ENCODE measurements around the gene AFF1. TPM values are rescaled to one million over a fixed set of nuclear protein-coding genes. Genes with fewer than 3 reads are reported as not detected.

Gene AFF1
- total RNA-seq, 1 experiment from 2014 or later, result 93.4 TPM

DNA sequence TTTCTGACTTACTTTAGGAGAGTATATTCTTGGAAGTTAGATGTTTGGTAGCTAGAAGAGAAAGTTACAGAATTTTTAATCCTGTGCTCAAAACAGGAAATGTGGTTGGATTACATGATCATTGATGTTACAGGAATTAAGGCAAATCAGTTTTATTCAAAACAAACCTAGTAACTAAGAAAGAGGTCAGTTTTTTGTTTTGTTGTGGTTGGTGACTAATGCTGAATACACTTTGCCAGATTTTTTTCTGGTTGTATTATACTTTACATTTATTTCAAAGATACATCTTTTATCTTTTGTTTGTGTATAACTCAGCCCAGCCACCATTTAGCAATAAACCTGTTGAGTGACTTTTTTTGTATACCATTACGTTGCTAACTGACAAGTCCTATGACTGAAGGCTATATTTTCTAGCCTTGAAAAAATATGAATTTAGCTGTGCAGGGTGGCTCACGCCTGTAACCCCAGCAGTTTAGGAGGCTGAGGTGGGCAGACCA is 168.9 kb downstream of the AFF1 start:
- no peak for DNase-seq (ENCODE audit: low spot score)
- ATAC-seq, result no peak
- Mint-ChIP-seq H3K27me3 (ENCODE audit: low read depth) (no peaks in the 10 kb centered on the region), H3K9me3 (no peaks in the 10 kb centered on the region), H3K27ac (peak overlapping the region; percentile 31; the same call in 1 of the 2 replicates), H3K4me1 (peaks cover 18% of the 10 kb centered on the region), H3K4me3 (no peak overlapping the region), H3K36me3 (peaks cover 13% of the 10 kb centered on the region)
- TF ChIP-seq NR3C1 (CRISPR knock-in tag; conservative IDR thresholded peaks at IDR 0.05; ENCODE audit: low read depth), result no peak
- TF ChIP-seq, protein P1, sequence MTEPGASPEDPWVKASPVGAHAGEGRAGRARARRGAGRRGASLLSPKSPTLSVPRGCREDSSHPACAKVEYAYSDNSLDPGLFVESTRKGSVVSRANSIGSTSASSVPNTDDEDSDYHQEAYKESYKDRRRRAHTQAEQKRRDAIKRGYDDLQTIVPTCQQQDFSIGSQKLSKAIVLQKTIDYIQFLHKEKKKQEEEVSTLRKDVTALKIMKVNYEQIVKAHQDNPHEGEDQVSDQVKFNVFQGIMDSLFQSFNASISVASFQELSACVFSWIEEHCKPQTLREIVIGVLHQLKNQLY (CRISPR knock-in tag; IDR thresholded peaks at IDR 0.05), result no peak
- TF ChIP-seq GTF2I (CRISPR knock-in tag; conservative IDR thresholded peaks at IDR 0.05), result no peak
- TF ChIP-seq, protein P2, sequence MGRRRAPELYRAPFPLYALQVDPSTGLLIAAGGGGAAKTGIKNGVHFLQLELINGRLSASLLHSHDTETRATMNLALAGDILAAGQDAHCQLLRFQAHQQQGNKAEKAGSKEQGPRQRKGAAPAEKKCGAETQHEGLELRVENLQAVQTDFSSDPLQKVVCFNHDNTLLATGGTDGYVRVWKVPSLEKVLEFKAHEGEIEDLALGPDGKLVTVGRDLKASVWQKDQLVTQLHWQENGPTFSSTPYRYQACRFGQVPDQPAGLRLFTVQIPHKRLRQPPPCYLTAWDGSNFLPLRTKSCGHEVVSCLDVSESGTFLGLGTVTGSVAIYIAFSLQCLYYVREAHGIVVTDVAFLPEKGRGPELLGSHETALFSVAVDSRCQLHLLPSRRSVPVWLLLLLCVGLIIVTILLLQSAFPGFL (CRISPR knock-in tag; IDR thresholded peaks at IDR 0.05; ENCODE audit: borderline replicate concordance), result no peak
- TF ChIP-seq, protein P3, sequence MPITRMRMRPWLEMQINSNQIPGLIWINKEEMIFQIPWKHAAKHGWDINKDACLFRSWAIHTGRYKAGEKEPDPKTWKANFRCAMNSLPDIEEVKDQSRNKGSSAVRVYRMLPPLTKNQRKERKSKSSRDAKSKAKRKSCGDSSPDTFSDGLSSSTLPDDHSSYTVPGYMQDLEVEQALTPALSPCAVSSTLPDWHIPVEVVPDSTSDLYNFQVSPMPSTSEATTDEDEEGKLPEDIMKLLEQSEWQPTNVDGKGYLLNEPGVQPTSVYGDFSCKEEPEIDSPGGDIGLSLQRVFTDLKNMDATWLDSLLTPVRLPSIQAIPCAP (CRISPR knock-in tag; IDR thresholded peaks at IDR 0.05), result no peak
- no peak for TF ChIP-seq ZNF219 (CRISPR knock-in tag; IDR thresholded peaks at IDR 0.05; ENCODE audit: borderline replicate concordance)
- no peak for TF ChIP-seq ZBTB21 (CRISPR knock-in tag; IDR thresholded peaks at IDR 0.05; ENCODE audit: borderline replicate concordance)
- TF ChIP-seq ZNF138 (CRISPR knock-in tag; conservative IDR thresholded peaks at IDR 0.05), result no peak
- TF ChIP-seq KAT7 (CRISPR knock-in tag; IDR thresholded peaks at IDR 0.05; ENCODE audit: borderline replicate concordance), result no peak
- TF ChIP-seq ZNF423 (CRISPR knock-in tag; IDR thresholded peaks at IDR 0.05), result no peak
- no peak for TF ChIP-seq JAZF1 (CRISPR knock-in tag; IDR thresholded peaks at IDR 0.05)
- TF ChIP-seq ETV6 (CRISPR knock-in tag; IDR thresholded peaks at IDR 0.05), result no peak
- TF ChIP-seq MXD4 (CRISPR knock-in tag; IDR thresholded peaks at IDR 0.05; ENCODE audit: borderline replicate concordance), result no peak
- no peak for TF ChIP-seq ESRRA (CRISPR knock-in tag; IDR thresholded peaks at IDR 0.05; ENCODE audit: borderline replicate concordance)
- TF ChIP-seq CREB1 (CRISPR knock-in tag; IDR thresholded peaks at IDR 0.05), result no peak
- TF ChIP-seq ZNF396 (CRISPR knock-in tag; IDR thresholded peaks at IDR 0.05; ENCODE audit: borderline replicate concordance), result no peak
- TF ChIP-seq CREM (CRISPR knock-in tag; IDR thresholded peaks at IDR 0.05), result no peak
- no peak for TF ChIP-seq RORB (CRISPR knock-in tag; IDR thresholded peaks at IDR 0.05)
- TF ChIP-seq TEAD4 (CRISPR knock-in tag; IDR thresholded peaks at IDR 0.05), result no peak
- no peak for TF ChIP-seq SMAD4 (CRISPR knock-in tag; IDR thresholded peaks at IDR 0.05)
- CTCF ChIA-PET, result interaction anchor here (0.7 kb wide), 1 partner anchor 8 kb away, joined by 5 read pairs; no protein-coding TSS in a partner anchor
- POLR2A ChIA-PET, result no interaction called here

DNA sequence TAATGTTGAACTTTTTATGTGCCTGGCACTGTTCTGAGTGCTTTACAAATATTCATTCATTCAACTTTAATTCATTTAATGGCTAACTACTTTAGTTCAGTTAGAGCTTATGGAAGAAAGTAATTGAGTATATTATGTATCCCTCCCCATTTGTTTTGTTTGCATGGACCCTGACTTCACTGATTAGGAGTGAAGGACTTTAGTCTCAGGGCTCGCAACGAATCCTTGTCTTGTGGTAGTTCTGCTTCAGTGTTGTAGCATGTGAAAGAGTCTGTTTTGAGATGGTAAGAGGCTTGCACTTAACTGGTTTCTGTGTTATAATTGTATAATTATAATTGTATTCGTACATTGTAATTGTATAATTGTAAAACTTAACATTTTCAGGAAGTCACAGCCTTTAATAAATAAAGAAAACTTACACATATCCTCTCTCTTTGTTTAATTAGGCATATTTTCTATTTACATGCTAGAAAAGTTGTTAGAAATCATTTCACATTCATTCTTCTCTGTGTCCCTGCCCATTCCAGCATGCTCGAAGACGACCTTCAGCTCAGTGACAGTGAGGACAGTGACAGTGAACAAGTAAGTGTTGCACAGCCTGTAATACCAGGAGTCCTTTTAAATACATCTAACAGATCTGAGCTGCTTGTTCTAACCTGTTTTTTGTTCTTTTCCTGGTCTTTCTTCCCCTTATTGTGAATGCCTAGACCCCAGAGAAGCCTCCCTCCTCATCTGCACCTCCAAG is 170.5 kb downstream of the AFF1 start:
- DNase-seq (ENCODE audit: low spot score), result no peak
- Mint-ChIP-seq H3K27me3 (ENCODE audit: low read depth) (no peaks in the 10 kb centered on the region), H3K9me3 (no peaks in the 10 kb centered on the region), H3K27ac (peak overlapping the region; percentile 66; the same call in 1 of the 2 replicates), H3K4me3 (no peak overlapping the region), H3K36me3 (peaks cover 21% of the 10 kb centered on the region), H3K4me1 (peaks cover 6% of the 10 kb centered on the region)
- CTCF ChIA-PET, result interaction anchor here (1.5 to 2.3 kb wide), 3 partner anchors 9 to 183 kb away, joined by 4 to 6 read pairs (median 4); partner anchors contain the start of gene AFF1
- POLR2A ChIA-PET, result no interaction called here
- no peak for ATAC-seq
- TF ChIP-seq FOXJ3 (CRISPR knock-in tag; IDR thresholded peaks at IDR 0.05; ENCODE audit: borderline replicate concordance), result no peak
- TF ChIP-seq NR1H2 (CRISPR knock-in tag; IDR thresholded peaks at IDR 0.05), result no peak
- TF ChIP-seq CREB1 (CRISPR knock-in tag; IDR thresholded peaks at IDR 0.05), result no peak
- TF ChIP-seq, protein P4, sequence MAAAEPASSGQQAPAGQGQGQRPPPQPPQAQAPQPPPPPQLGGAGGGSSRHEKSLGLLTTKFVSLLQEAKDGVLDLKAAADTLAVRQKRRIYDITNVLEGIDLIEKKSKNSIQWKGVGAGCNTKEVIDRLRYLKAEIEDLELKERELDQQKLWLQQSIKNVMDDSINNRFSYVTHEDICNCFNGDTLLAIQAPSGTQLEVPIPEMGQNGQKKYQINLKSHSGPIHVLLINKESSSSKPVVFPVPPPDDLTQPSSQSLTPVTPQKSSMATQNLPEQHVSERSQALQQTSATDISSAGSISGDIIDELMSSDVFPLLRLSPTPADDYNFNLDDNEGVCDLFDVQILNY (CRISPR knock-in tag; IDR thresholded peaks at IDR 0.05), result no peak
- TF ChIP-seq, protein P5, sequence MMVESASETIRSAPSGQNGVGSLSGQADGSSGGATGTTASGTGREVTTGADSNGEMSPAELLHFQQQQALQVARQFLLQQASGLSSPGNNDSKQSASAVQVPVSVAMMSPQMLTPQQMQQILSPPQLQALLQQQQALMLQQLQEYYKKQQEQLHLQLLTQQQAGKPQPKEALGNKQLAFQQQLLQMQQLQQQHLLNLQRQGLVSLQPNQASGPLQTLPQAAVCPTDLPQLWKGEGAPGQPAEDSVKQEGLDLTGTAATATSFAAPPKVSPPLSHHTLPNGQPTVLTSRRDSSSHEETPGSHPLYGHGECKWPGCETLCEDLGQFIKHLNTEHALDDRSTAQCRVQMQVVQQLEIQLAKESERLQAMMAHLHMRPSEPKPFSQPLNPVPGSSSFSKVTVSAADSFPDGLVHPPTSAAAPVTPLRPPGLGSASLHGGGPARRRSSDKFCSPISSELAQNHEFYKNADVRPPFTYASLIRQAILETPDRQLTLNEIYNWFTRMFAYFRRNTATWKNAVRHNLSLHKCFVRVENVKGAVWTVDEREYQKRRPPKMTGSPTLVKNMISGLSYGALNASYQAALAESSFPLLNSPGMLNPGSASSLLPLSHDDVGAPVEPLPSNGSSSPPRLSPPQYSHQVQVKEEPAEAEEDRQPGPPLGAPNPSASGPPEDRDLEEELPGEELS (CRISPR knock-in tag; IDR thresholded peaks at IDR 0.05), result no peak
- no peak for TF ChIP-seq ZNF232 (CRISPR knock-in tag; IDR thresholded peaks at IDR 0.05)

Data from WTC11 (cell line).